T-cell (primary cell): ENCODE results near the gene LRRC75B. TPM values are rescaled to one million over a fixed set of nuclear protein-coding genes. Genes with fewer than 3 reads are reported as not detected.

Source experiments
- ATAC-seq, 4 experiments: fragments of 200-7000 bp in 3 of 4; fragments of 150-1000 bp in 1 of 4; cut with Tn5 transposase; replicated peaks in 1 of 4; 1 replicate in 3 of 4; 2 replicates in 1 of 4; pipeline ENCODE4 v1.10.0; 2021; ENCODE audit warnings: moderate library complexity in 3 of 4, mild to moderate bottlenecking in 2 of 4, moderate number of reproducible peaks in 1 of 4
- CTCF ChIA-PET, 2 donors: fragments of 300-600 bp; sonication (Branson Sonifier 250); formaldehyde crosslinking; loops; one replicate each; lab custom pipeline; 2022; ENCODE audit warnings: antibody characterized with exemption in 2 of 2; lab: Charles Lee
- POLR2A ChIA-PET, 2 donors: fragments of 300-600 bp; sonication (Branson Sonifier 250); formaldehyde crosslinking; loops; one replicate each; lab custom pipeline; 2022; ENCODE audit warnings: antibody characterized with exemption in 2 of 2; lab: Charles Lee
- DNase-seq, 35 experiments: peaks; one replicate each; pipeline versions ENCODE4 v3.0.0 to v3.0.0-alpha.2; 2013 to 2023
- H3K27ac ChIP-seq: one replicate; pipeline ENCODE4 v1.5.1; 2013; ENCODE audit warnings: low read length
- H3K27me3 ChIP-seq, 2 experiments: replicated peaks in 1 of 2; 1 replicate in 1 of 2; 2 replicates in 1 of 2; pipeline versions ENCODE4 v1.6.1 to v1.7.0; 2013; ENCODE audit warnings: low read length in 1 of 2, mixed read lengths in 1 of 2; ENCODE audit not compliant: control insufficient read depth in 2 of 2, insufficient read depth in 2 of 2; ENCODE audit errors: extremely low read depth in 1 of 2
- H3K36me3 ChIP-seq, 2 donors: 1 replicate in 1 of 2; 2 replicates in 1 of 2; pipeline versions ENCODE4 v1.6.1 to v1.7.0; 2013; ENCODE audit warnings: low read length in 1 of 2; ENCODE audit not compliant: control insufficient read depth in 2 of 2, insufficient read depth in 1 of 2; ENCODE audit errors: extremely low read depth in 1 of 2
- H3K4me1 ChIP-seq, 2 experiments: 1 replicate in 1 of 2; 2 replicates in 1 of 2; pipeline versions ENCODE4 v1.6.1 to v1.7.0; 2013; ENCODE audit warnings: low read length in 2 of 2, mixed read lengths in 1 of 2; ENCODE audit not compliant: insufficient read depth in 2 of 2, control insufficient read depth in 1 of 2; ENCODE audit errors: extremely low read depth in 1 of 2
- H3K4me3 ChIP-seq, 2 donors: 1 replicate in 1 of 2; 2 replicates in 1 of 2; pipeline versions ENCODE4 v1.5.1 to v1.7.0; 2013; ENCODE audit warnings: mild to moderate bottlenecking in 2 of 2, low read length in 1 of 2, moderate library complexity in 1 of 2; ENCODE audit not compliant: control insufficient read depth in 1 of 2; ENCODE audit errors: extremely low read depth in 1 of 2
- H3K9me3 ChIP-seq: 2 replicates; pipeline ENCODE4 v1.7.0; 2013
- H3K27ac Mint-ChIP-seq, 2 donors: one replicate each; pipeline ENCODE4 v1.8.0; 2020 to 2021; ENCODE audit warnings: mild to moderate bottlenecking in 2 of 2, mixed read lengths in 2 of 2
- H3K27me3 Mint-ChIP-seq, 2 donors: one replicate each; pipeline ENCODE4 v1.8.0; 2021 to 2022; ENCODE audit warnings: mixed read lengths in 2 of 2
- H3K36me3 Mint-ChIP-seq: one replicate; pipeline ENCODE4 v1.8.0; 2021; ENCODE audit warnings: mixed read lengths
- H3K4me1 Mint-ChIP-seq, 3 donors: one replicate each; pipeline ENCODE4 v1.8.0; 2020 to 2022; ENCODE audit warnings: mixed read lengths in 3 of 3, mild to moderate bottlenecking in 1 of 3
- H3K4me3 Mint-ChIP-seq, 3 donors: one replicate each; pipeline ENCODE4 v1.8.0; 2020 to 2022; ENCODE audit warnings: mild to moderate bottlenecking in 3 of 3, mixed read lengths in 3 of 3, moderate library complexity in 3 of 3
- H3K9me3 Mint-ChIP-seq, 3 donors: one replicate each; pipeline ENCODE4 v1.8.0; 2020 to 2022; ENCODE audit warnings: mixed read lengths in 3 of 3
- WGBS: methylation state at CpG from one replicate; pipeline ENCODE4 v1.1.5; 2013; ENCODE audit warnings: missing lambda C conversion rate; ENCODE audit not compliant: insufficient coverage; 5-methylcytosine and 5-hydroxymethylcytosine counted together
- total RNA-seq, 35 experiments: library from RNA in 6 of 35; stranded (reverse) in 6 of 35; fragments of 120-200 nt in 1 of 35; gene quantifications; one replicate each; pipeline versions ENCODE4 v1.2.1 to v1.2.4 and lab custom pipeline; 2013 to 2026

LRRC75B gene
- total RNA-seq, 5 donors from 2014 or later (not counting 1 experiment from before 2014, with no cell fraction given) = 0.47 to 0.72 (median 0.54) TPM; not detected in 2

DNA sequence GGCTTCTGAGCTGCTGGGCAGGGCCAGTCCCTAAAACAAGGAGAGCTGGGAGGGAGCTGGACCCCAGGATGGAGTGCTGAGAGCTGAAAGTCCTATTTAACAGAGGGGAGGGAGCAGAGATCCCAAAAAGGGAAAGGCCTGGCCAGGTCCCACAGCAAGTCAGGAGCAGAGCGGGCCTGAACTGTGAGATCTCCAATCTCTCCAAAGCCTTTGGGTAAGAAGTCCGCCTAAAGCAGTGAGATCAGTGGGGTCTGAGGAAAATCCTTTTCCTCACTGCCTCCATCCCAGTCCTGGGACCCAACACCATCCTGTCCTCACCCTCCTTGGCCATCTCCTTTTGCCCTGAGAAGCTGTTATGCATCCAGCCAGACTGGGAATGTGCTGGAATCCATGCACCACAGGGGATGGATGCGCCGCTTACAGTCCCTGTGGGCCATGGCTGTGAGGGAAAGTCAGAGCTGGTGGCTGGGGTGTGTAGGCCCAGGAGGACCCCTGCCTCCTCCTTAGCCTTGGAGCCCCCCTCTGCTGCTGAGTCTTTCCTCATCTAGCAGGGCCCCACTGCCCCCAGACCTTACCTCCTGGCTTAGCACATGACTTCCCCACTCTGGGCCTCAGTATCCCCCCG, 8.6 kb downstream of the LRRC75B start:
- H3K36me3 Mint-ChIP-seq = peaks cover 3% of the 10 kb centered on the region

DNA sequence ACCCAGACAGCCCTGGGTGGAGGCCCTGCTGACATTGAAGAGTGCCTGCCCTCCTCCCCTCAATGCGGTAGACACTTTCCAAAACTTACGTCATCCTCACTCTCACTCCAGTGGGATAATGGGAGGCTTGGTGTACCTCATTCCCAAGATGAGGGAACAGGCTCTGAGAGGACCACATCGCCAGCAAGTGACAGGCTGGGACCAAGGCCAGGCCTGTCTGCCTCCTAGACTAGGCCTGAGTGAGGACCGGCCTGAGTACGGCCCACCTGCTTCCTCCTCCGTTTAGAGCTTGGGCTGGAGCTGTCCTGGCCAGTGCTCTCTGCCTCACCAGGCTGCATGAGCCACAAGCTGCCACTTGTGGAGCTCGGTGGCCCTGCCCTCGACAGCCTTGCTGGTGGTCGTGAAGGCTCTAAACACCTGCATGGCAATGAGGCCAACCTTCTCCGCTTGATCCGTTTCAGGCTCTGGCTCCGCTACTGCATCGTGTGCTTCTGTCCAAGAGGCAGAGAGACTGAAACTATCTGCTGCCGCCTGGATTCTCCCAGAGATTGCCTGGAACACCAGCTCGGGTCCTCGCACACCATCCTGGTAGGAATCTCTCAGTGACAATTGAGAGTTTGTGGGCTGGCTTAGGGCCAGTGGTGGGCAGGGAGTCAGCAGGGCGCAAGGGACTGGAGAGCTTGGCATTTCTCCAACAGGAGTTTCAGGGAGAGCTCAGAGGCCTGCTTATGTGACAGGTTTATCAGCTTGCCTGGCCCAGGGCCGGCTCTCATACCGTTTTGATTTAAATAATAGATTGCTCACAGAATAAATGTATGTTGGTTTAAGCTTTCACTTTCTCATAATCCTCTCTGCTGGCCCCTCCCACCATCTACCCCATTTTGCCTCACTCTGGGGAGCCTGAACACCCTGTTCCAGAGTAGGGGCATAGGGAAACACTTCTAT, 9.4 kb downstream of the LRRC75B start:
- Mint-ChIP-seq H3K4me3 (no peak overlapping the region), H3K9me3 (no peaks in the 10 kb centered on the region), H3K27ac (no peak overlapping the region), H3K4me1 (peaks cover 0 to 9% (median 0%) of the 10 kb centered on the region in 3 donors), H3K36me3 (peaks cover 3% of the 10 kb centered on the region), H3K27me3 (no peaks in the 10 kb centered on the region)
- 84% methylated on average over 15 of the region's 19 CpGs for WGBS
- Histone ChIP-seq H3K27ac (no peak overlapping the region), H3K27me3 (no peaks in the 10 kb centered on the region), H3K36me3 (no peaks in the 10 kb centered on the region), H3K4me1 (no peaks in the 10 kb centered on the region), H3K9me3 (no peaks in the 10 kb centered on the region), H3K4me3 (no peak overlapping the region)
- no peak for DNase-seq
- ChIA-PET CTCF (interaction anchor here in 1 of 2 donors (0.9 kb wide), 1 partner anchor 13 kb away, joined by 3 read pairs; no protein-coding TSS in a partner anchor), POLR2A (no interaction called here)
- no peak for ATAC-seq

More for the DNA sequence above, 8.6 kb downstream of the LRRC75B start:
- Histone ChIP-seq H3K9me3 (no peaks in the 10 kb centered on the region), H3K4me3 (no peak overlapping the region), H3K36me3 (no peaks in the 10 kb centered on the region), H3K4me1 (no peaks in the 10 kb centered on the region), H3K27me3 (peaks cover 0 to 3% of the 10 kb centered on the region in 2 experiments), H3K27ac (no peak overlapping the region)
- DNase-seq (no peak), ATAC-seq (no peak)
- no peak overlapping the region for H3K27ac Mint-ChIP-seq
- WGBS = 92% methylated on average over 2 of the region's 5 CpGs
- H3K9me3 Mint-ChIP-seq = no peaks in the 10 kb centered on the region
- H3K4me3 Mint-ChIP-seq = no peak overlapping the region
- ChIA-PET CTCF (interaction anchor here in 1 of 2 donors (0.9 kb wide), 1 partner anchor 12 kb away, joined by 3 read pairs; no protein-coding TSS in a partner anchor), POLR2A (no interaction called here)
- H3K4me1 Mint-ChIP-seq = peaks cover 0 to 2% (median 0%) of the 10 kb centered on the region in 3 donors
- H3K27me3 Mint-ChIP-seq = no peaks in the 10 kb centered on the region

DNA sequence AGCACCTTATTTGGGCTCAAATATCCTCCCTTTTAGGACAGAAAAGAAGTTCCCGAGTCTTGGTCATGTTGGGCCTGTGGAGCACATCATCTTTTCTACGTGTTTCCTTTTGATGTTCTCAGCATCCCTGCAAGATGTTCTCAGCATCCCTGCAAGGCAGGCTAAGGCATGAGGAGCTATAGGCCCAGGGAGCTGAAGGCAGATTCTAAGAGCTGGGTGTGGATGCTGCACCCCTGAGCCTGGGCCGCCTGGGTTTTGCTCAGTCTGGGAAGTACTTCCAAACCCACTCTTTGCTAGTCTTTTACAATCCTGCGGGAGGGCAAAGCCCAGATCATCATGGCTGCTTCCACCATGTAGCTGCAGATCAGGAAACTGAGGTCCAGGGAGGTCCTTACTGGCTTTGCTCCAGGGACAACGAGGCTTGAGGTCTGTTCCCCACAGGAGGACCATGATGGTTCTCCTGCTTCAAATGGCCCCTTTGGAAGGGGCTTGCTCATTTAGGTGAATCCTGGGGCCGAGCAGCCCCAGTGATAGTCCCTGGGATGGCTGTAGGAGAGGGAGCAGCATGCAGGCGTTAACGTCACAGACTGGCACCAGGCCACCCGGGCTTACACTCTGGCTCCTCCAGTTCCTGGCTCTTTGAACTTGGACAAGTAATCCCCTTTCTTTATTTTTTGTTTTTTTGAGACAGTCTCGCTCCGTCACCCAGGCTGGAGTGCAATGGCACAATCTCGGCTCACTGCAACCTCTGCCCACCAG, 10.6 kb downstream of the LRRC75B start:
- Histone ChIP-seq H3K27ac (no peak overlapping the region), H3K4me1 (no peaks in the 10 kb centered on the region), H3K4me3 (no peak overlapping the region), H3K36me3 (no peaks in the 10 kb centered on the region), H3K27me3 (no peaks in the 10 kb centered on the region), H3K9me3 (no peaks in the 10 kb centered on the region)
- Mint-ChIP-seq H3K9me3 (no peaks in the 10 kb centered on the region), H3K36me3 (peaks cover 3% of the 10 kb centered on the region), H3K27ac (no peak overlapping the region), H3K27me3 (no peaks in the 10 kb centered on the region), H3K4me1 (peaks cover 0 to 10% (median 0%) of the 10 kb centered on the region in 3 donors), H3K4me3 (no peak overlapping the region)
- DNase-seq = no peak
- ATAC-seq = no peak
- 96% methylated on average over 7 of the region's 12 CpGs for WGBS
- ChIA-PET POLR2A (interaction anchor here in 1 of 2 donors (0.5 kb wide), 1 partner anchor 1722 kb away, joined by 3 read pairs; no protein-coding TSS in a partner anchor), CTCF (no interaction called here)

DNA sequence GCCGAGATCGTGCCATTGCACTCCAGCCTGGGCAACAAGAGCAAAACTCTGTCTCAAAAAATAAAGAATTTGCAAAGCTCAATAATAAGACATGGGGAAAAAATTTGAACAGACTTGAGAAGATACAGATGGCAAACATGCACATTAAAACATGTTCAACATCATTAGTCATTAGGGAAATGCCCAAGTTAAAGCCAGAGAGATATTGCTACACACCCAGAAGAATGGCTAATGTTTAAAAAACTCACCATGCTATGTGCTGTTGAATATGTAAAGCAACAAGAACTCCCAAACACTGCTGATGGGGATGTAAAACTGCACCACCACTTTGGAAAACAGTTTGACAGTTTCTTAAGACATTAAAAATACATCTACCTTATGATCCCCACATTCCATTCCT, 12.6 kb downstream of the LRRC75B start:
- Histone ChIP-seq H3K4me1 (no peaks in the 10 kb centered on the region), H3K27ac (no peak overlapping the region), H3K4me3 (no peak overlapping the region), H3K9me3 (no peaks in the 10 kb centered on the region), H3K36me3 (peaks cover 0 to 5% of the 10 kb centered on the region in 2 donors), H3K27me3 (no peaks in the 10 kb centered on the region)
- Mint-ChIP-seq H3K27ac (no peak overlapping the region), H3K9me3 (no peaks in the 10 kb centered on the region), H3K36me3 (peaks cover 6% of the 10 kb centered on the region), H3K4me1 (peaks cover 0 to 10% (median 0%) of the 10 kb centered on the region in 3 donors), H3K4me3 (no peak overlapping the region), H3K27me3 (no peaks in the 10 kb centered on the region)
- CTCF ChIA-PET = no interaction called here
- POLR2A ChIA-PET = no interaction called here
- no peak for ATAC-seq
- no peak for DNase-seq
- WGBS = no CpG with 5 or more reads among the region's 2 CpGs

DNA sequence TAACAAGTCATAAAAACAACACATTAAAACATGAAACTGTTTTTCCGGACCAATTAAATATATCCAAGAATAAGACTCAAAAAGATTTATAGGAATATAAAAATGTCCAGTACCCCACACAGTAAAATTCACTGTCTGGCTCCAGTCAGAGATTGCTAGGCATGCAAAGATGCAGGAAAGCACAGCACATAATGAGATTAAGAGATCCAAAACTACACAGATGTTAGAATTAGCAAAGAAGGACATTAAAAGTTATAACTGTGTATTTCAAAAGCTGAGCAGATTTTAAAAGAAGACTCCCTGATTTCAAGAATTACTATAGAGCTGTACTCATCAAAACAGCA, 13.6 kb downstream of the LRRC75B start:
- no peak overlapping the region for H3K27ac Mint-ChIP-seq
- ATAC-seq (no peak), DNase-seq (no peak)
- no peaks in the 10 kb centered on the region for H3K27me3 Mint-ChIP-seq
- peaks cover 0 to 12% of the 10 kb centered on the region in 2 donors for H3K36me3 ChIP-seq
- no peaks in the 10 kb centered on the region for H3K4me1 ChIP-seq
- H3K4me3 Mint-ChIP-seq = no peak overlapping the region
- CTCF ChIA-PET = no interaction called here
- H3K27ac ChIP-seq = no peak overlapping the region
- H3K4me1 Mint-ChIP-seq = peaks cover 0 to 10% (median 0%) of the 10 kb centered on the region in 3 donors
- no peaks in the 10 kb centered on the region for H3K9me3 ChIP-seq
- no peaks in the 10 kb centered on the region for H3K9me3 Mint-ChIP-seq
- POLR2A ChIA-PET = no interaction called here
- no peak overlapping the region for H3K4me3 ChIP-seq
- peaks cover 14% of the 10 kb centered on the region for H3K36me3 Mint-ChIP-seq
- no CpG with 5 or more reads among the region's 1 CpG for WGBS
- no peaks in the 10 kb centered on the region for H3K27me3 ChIP-seq
